IPS DF 6.9 (cell line): Measurements from ENCODE around the gene PDE1A.

Experiments used
- DNase-seq: peaks from one replicate; pipeline ENCODE4 v3.0.0-alpha.2; 2013; ENCODE audit warnings: low read depth, low spot score
- H3K27ac ChIP-seq: one replicate; pipeline ENCODE4 v1.5.1; 2013; ENCODE audit warnings: low read length, control low read depth
- H3K27me3 ChIP-seq: 2 replicates; pipeline ENCODE4 v1.6.1; 2013; ENCODE audit warnings: mild to moderate bottlenecking, low read length; ENCODE audit not compliant: control insufficient read depth, insufficient read depth
- H3K36me3 ChIP-seq: 2 replicates; pipeline ENCODE4 v1.6.1; 2013; ENCODE audit warnings: low read length; ENCODE audit not compliant: control insufficient read depth, insufficient read depth
- H3K4me1 ChIP-seq: 2 replicates; pipeline ENCODE4 v1.6.1; 2013; ENCODE audit warnings: low read length; ENCODE audit not compliant: control insufficient read depth, insufficient read depth
- H3K4me3 ChIP-seq: 2 replicates; pipeline ENCODE4 v1.5.1; 2013; ENCODE audit warnings: mild to moderate bottlenecking, low read length
- H3K9me3 ChIP-seq: 2 replicates; pipeline ENCODE4 v1.6.1; 2013; ENCODE audit warnings: low read length, inconsistent platforms; ENCODE audit not compliant: control insufficient read depth, insufficient read depth
- WGBS: extraction: QIAGEN DNeasy Blood & Tissue Kit; methylation state at CpG from one replicate; pipeline ENCODE4 v1.1.7; 2013; ENCODE audit warnings: mixed read lengths, missing lambda C conversion rate; ENCODE audit not compliant: insufficient read length, insufficient coverage; 5-methylcytosine and 5-hydroxymethylcytosine counted together

Gene PDE1A

DNA sequence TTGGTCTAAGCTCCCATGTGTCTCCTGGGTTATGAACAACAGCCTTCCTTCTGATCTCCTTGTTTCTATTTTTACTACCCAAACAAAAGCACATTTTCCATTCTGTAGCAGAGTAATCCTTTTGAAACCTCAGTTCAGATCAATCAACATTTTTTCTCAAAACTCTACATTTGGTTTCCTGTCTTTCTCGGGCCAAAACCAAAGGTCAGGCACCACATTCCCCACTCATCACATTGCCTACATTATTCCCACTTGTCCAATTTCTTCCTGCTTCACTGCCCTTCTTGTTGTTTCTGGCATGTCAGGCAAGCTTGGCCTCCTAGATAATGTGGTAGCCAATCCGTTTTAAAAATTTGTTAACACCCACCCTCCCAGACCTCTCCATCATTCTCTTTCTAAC lies 244.4 kb downstream of the PDE1A start:
- DNase-seq, result no peak
- Histone ChIP-seq H3K9me3 (no peaks in the 10 kb centered on the region), H3K4me3 (no peak overlapping the region), H3K36me3 (no peaks in the 10 kb centered on the region), H3K27ac (no peak overlapping the region), H3K27me3 (no peaks in the 10 kb centered on the region), H3K4me1 (no peaks in the 10 kb centered on the region)
- no CpG with 5 or more reads among the region's 2 CpGs for WGBS

DNA sequence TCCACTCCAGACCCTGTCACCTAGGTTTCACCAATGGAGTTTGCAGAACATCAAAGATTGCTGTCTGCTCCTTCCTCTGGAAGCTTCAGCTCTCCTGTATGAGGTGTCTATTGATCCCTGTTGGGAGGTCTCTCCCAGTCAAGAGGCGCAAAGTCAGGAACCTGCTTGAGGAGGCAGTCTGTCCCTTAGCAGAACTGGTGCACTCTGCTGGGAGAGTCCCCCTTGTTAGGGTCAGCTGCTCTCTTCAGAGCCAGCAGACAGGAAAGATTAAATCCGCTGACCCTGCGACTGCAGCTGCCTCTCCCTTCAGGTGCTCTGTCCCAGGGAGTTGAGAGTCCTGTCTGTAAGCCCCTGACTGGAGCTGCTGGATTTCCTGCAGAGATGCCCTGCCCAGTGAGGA lies 245.5 kb downstream of the PDE1A start:
- Histone ChIP-seq H3K27me3 (no peaks in the 10 kb centered on the region), H3K4me1 (no peaks in the 10 kb centered on the region), H3K36me3 (no peaks in the 10 kb centered on the region), H3K4me3 (no peak overlapping the region), H3K9me3 (no peaks in the 10 kb centered on the region), H3K27ac (no peak overlapping the region)
- WGBS, result no CpG with 5 or more reads among the region's 3 CpGs
- no peak for DNase-seq

DNA sequence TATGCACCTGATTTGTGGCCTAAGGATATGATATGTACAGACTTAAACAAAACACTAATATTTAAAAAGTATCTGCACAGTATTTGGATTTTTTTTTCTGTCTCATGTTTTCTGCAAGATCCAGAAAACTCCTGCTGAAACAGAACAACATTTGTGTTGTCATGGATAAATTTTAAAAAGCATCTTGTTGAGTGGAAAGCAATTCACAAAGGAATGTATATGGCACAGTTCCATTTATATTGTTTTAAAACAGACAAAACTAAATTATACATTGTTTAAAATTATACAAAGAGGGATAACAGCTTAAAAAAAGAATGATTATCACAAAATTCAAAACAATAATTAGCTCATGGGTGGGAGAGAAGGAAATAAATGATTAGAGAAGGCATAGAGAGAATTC lies 247.7 kb downstream of the PDE1A start:
- Histone ChIP-seq H3K4me1 (no peaks in the 10 kb centered on the region), H3K27ac (no peak overlapping the region), H3K36me3 (no peaks in the 10 kb centered on the region), H3K4me3 (no peak overlapping the region), H3K27me3 (no peaks in the 10 kb centered on the region), H3K9me3 (no peaks in the 10 kb centered on the region)
- no peak for DNase-seq

DNA sequence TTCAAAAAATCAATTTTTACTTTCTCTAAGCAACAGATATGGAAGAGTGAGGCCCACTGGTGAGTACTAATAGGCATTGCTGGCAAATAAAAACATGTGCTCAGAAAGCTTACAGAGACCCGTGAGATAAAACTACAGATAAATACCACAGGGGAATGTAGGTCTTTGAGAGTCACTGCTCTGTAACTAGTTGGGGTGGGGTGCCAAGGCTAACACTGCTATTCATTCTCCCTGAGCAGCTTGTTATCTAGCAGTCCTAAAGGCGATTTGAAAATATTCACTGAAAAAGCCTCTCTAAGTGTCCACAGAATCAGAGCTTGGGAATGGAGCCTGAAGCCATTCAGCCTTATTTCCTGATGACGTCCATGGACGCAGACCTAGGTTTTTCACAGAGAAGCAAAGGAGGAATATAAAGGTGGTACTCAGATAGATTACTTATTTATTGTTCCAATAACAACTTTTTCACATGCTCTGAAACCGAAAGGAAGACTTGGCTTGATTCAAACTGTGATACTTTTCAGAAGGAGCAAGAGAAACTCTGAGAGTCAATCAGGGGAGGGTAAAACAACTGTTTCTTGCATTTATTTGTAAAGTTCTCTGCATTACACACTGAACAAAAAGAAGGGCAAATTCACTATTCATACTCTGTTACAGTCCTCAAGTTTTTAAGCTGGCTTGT lies 252.8 kb downstream of the PDE1A start:
- WGBS, result no CpG with 5 or more reads among the region's 5 CpGs
- Histone ChIP-seq H3K27me3 (no peaks in the 10 kb centered on the region), H3K9me3 (no peaks in the 10 kb centered on the region), H3K4me3 (no peak overlapping the region), H3K27ac (no peak overlapping the region), H3K36me3 (no peaks in the 10 kb centered on the region), H3K4me1 (no peaks in the 10 kb centered on the region)
- no peak for DNase-seq

DNA sequence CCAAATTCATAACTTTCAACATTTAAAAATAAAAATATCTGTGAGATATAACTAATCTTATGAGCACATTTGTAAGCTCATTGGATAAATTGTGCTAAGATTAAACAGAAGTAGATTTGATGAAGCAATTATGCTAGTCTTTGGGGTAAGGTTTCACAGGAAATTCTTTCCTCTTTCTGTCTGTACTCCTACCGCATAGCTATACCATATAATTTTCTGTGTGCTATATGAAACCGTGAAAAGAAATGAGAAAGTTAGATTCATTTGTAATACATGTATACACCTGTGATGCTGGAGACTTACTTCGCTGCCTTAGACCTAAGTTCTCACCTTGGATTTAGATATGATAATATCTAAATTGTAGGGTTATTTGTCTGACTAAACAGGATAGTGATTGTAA lies 256.5 kb downstream of the PDE1A start:
- DNase-seq, result no peak
- Histone ChIP-seq H3K4me1 (no peaks in the 10 kb centered on the region), H3K27me3 (no peaks in the 10 kb centered on the region), H3K4me3 (no peak overlapping the region), H3K36me3 (no peaks in the 10 kb centered on the region), H3K27ac (no peak overlapping the region), H3K9me3 (no peaks in the 10 kb centered on the region)
- no CpG with 5 or more reads among the region's 3 CpGs for WGBS

DNA sequence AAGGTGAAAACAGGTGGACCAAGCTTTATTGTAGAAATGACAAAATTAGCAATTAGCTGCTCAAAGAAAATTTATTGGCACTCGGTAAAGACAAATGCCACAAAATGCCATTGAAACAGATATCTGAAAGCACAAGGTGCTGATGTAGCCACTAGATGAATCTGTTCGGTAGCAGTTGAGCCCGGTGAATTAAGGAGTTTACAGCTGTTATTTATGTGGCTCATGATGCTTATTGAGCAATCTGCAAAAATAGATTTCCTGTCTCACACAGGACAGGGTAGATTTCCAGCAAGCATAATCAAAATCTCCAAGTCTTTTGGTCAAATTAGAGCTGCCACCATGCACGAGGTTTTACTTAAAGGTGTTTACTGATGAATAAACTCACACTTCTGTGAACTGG lies 259.0 kb downstream of the PDE1A start:
- Histone ChIP-seq H3K4me1 (no peaks in the 10 kb centered on the region), H3K27ac (no peak overlapping the region), H3K9me3 (no peaks in the 10 kb centered on the region), H3K27me3 (no peaks in the 10 kb centered on the region), H3K4me3 (no peak overlapping the region), H3K36me3 (no peaks in the 10 kb centered on the region)
- DNase-seq, result no peak
- WGBS, result no CpG with 5 or more reads among the region's 4 CpGs

DNA sequence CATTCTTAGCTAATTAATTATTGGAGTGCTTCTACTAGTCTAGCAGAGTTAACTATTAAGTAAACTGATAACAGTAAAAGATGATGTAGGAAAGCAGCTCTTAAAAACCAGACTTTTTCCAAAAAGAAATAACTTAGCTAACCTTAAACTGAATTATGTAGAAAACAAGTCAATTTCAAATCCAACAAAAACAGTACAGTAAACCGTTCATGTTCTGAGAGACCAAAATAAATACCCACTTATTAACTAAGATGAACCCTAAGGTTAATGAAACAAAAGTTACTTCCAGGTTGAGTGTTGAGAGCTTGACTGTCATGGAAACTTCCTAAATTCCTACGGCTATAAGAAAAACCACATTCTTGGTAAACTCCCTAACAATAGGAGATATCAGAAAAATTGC lies 260.0 kb downstream of the PDE1A start:
- H3K27me3 ChIP-seq, result no peaks in the 10 kb centered on the region
- H3K4me1 ChIP-seq, result no peaks in the 10 kb centered on the region
- no peak overlapping the region for H3K4me3 ChIP-seq
- H3K9me3 ChIP-seq, result no peaks in the 10 kb centered on the region
- no CpG with 5 or more reads among the region's 2 CpGs for WGBS
- no peak for DNase-seq
- no peaks in the 10 kb centered on the region for H3K36me3 ChIP-seq
- H3K27ac ChIP-seq, result no peak overlapping the region

DNA sequence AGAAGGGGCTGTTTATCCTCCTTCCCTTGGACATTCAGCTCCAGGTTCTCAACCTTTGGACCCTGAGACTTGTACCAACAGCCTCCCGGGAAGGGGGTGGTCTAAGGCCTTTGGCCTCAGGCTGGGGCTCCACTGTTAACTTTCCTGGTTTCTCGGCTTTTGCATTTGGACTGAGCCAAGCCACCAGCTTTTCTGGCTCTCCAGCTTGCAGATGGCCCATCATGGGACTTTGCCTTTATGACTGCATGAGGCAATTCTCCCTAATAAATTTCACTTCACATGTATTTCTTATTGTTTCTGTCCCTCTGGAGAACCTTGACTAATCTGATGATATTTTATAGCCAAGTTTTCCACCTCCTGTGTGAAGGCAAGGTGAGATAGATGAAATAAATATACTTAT lies 260.4 kb downstream of the PDE1A start:
- H3K9me3 ChIP-seq, result no peaks in the 10 kb centered on the region
- no peak overlapping the region for H3K4me3 ChIP-seq
- no peaks in the 10 kb centered on the region for H3K4me1 ChIP-seq
- DNase-seq, result no peak
- WGBS, result no CpG with 5 or more reads among the region's 2 CpGs
- no peak overlapping the region for H3K27ac ChIP-seq
- H3K27me3 ChIP-seq, result no peaks in the 10 kb centered on the region
- H3K36me3 ChIP-seq, result no peaks in the 10 kb centered on the region

DNA sequence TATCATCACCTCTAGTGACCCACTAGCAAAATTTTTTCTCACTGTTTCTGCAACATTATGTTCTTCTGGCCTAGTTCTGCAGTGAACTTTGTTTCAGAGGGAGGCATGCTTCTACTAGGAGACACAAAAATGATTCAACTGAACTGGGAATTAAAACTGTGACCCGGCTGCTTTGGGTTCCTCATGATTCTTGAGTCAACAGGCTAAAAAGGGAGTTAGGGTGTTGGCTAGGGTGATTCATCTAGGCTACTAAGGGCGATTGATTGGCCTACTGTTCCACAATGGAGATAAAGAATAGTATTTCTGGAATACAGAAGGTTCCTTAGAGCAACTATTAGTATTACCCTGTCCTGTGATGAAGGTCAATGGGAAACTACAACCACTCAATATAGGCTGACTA lies 261.6 kb downstream of the PDE1A start:
- Histone ChIP-seq H3K36me3 (no peaks in the 10 kb centered on the region), H3K27me3 (no peaks in the 10 kb centered on the region), H3K4me3 (no peak overlapping the region), H3K27ac (no peak overlapping the region), H3K9me3 (no peaks in the 10 kb centered on the region), H3K4me1 (no peaks in the 10 kb centered on the region)
- WGBS, result no CpG with 5 or more reads among the region's 2 CpGs
- no peak for DNase-seq

DNA sequence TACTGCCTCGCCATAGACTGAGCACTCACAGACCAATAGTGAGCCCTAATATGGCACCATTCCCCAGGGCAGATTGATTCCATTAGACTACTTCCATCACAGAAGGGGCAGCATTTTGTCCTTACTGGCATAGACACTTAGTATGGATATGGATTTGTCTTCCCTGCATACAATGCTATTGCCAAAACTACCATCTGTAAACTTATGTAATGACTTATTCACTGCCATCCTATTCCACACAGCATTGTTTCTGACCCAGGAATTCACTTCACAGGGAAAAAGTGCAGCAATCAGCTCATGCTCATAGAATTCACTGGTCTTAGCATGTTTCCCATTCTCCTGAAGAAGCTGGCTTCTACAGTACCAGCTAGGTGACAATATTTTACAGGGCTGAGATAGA lies 262.1 kb downstream of the PDE1A start:
- no CpG with 5 or more reads among the region's 1 CpG for WGBS
- no peak overlapping the region for H3K4me3 ChIP-seq
- H3K9me3 ChIP-seq, result no peaks in the 10 kb centered on the region
- no peaks in the 10 kb centered on the region for H3K36me3 ChIP-seq
- H3K27ac ChIP-seq, result no peak overlapping the region
- DNase-seq, result no peak
- H3K4me1 ChIP-seq, result no peaks in the 10 kb centered on the region
- H3K27me3 ChIP-seq, result no peaks in the 10 kb centered on the region

DNA sequence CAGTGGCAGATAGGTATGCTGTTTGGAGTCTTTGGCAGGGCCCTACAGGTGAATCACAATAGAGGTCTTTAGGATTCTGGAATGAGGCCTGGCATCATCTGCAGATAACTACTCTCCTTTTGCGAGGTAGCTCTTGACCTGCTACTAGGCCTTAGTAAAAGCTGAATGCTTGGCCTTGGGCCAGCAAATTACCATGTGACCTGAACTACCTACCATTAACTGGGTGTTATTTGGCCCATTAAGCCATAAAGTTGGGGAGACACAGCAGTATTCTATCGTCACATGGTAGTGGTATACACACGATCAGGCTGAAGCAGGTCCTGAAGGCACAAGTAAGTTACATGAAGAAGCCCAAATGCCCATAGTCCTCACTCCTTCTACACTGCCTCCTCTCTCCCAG lies 263.0 kb downstream of the PDE1A start:
- no peaks in the 10 kb centered on the region for H3K4me1 ChIP-seq
- H3K4me3 ChIP-seq, result no peak overlapping the region
- no peaks in the 10 kb centered on the region for H3K27me3 ChIP-seq
- H3K9me3 ChIP-seq, result no peaks in the 10 kb centered on the region
- no peaks in the 10 kb centered on the region for H3K36me3 ChIP-seq
- no peak for DNase-seq
- WGBS, result no CpG with 5 or more reads among the region's 3 CpGs
- H3K27ac ChIP-seq, result no peak overlapping the region
